Measurements from ENCODE around the gene CDH23. TPM values are rescaled to one million over a fixed set of nuclear protein-coding genes. Genes with fewer than 3 reads are reported as not detected.

CDH23 gene
- total RNA-seq, 2 experiments from 2014 or later, result 4.6 to 5.2 TPM

DNA sequence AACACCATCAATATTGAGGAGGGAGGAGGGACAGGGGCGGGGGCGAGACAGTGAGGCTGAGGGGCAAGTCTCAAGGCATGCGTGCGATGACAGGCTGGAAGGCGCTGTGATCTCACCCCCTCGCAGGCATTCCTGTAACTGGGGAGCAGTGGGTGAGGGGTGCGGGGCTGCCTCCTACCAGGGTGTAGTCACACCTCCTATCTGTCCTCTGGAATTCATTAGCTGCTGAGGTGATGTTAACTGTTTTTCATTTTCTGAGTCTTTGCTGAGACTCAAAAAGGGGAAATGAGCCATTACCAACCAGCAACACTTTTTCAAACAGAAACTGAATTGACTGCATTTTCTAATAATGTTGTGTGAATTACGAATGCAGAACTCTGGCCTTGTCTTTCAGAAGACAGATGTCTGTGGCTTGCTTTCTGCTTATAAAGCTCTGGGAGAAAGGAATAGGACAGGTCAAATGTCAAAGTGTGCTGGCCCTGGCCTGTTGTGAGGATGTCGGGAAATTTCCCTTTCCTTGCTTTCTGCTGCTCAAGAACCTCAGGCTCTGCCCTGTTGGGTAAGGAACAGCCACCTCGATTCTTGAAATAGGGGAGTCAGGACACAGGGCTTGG is 23.7 kb upstream of the CDH23 start:
- Mint-ChIP-seq H3K27ac (no peak overlapping the region), H3K27me3 (peaks cover 21% of the 10 kb centered on the region), H3K4me3 (no peak overlapping the region), H3K4me1 (ENCODE audit: low read depth) (peaks cover 6% of the 10 kb centered on the region), H3K9me3 (no peaks in the 10 kb centered on the region), H3K36me3 (ENCODE audit: low read depth) (no peaks in the 10 kb centered on the region)
- Histone ChIP-seq H3K27ac (ENCODE audit: low read depth in 1 of 2, low read length in 2 of 2) (no peak overlapping the region), H3K36me3 (ENCODE audit: insufficient read depth, low read length) (no peaks in the 10 kb centered on the region), H3K9me3 (ENCODE audit: control insufficient read depth in 1 of 2, insufficient read depth in 1 of 2, low read length in 2 of 2) (no peaks in the 10 kb centered on the region), H3K4me1 (ENCODE audit: insufficient read depth, low read length) (peaks cover 11% of the 10 kb centered on the region), H3K4me3 (ENCODE audit: low read length) (no peak overlapping the region), H3K27me3 (ENCODE audit: control insufficient read depth in 1 of 2, insufficient read depth in 2 of 2, low read length in 2 of 2) (no peaks in the 10 kb centered on the region)
- ATAC-seq (ENCODE audit: poor library complexity), result no peak
- ChIA-PET POLR2A (no interaction called here), CTCF (interaction anchor here (1.5 kb wide), 1 partner anchor 54 kb away, joined by 3 read pairs; the partner anchor contains the start of gene SLC29A3)
- DNase-seq, result no peak
- intact Hi-C loops (cut with DNase I, micrococcal nuclease), result loop anchor here (10.0 kb wide), 2 partner anchors 58 to 982 kb away; partner anchors contain the start of genes DNAJB12 (in 1 of the 2) and SLC29A3 (in 1 of the 2)
- TF ChIP-seq, protein P1, sequence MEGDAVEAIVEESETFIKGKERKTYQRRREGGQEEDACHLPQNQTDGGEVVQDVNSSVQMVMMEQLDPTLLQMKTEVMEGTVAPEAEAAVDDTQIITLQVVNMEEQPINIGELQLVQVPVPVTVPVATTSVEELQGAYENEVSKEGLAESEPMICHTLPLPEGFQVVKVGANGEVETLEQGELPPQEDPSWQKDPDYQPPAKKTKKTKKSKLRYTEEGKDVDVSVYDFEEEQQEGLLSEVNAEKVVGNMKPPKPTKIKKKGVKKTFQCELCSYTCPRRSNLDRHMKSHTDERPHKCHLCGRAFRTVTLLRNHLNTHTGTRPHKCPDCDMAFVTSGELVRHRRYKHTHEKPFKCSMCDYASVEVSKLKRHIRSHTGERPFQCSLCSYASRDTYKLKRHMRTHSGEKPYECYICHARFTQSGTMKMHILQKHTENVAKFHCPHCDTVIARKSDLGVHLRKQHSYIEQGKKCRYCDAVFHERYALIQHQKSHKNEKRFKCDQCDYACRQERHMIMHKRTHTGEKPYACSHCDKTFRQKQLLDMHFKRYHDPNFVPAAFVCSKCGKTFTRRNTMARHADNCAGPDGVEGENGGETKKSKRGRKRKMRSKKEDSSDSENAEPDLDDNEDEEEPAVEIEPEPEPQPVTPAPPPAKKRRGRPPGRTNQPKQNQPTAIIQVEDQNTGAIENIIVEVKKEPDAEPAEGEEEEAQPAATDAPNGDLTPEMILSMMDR (IDR thresholded peaks at IDR 0.05), result no peak

DNA sequence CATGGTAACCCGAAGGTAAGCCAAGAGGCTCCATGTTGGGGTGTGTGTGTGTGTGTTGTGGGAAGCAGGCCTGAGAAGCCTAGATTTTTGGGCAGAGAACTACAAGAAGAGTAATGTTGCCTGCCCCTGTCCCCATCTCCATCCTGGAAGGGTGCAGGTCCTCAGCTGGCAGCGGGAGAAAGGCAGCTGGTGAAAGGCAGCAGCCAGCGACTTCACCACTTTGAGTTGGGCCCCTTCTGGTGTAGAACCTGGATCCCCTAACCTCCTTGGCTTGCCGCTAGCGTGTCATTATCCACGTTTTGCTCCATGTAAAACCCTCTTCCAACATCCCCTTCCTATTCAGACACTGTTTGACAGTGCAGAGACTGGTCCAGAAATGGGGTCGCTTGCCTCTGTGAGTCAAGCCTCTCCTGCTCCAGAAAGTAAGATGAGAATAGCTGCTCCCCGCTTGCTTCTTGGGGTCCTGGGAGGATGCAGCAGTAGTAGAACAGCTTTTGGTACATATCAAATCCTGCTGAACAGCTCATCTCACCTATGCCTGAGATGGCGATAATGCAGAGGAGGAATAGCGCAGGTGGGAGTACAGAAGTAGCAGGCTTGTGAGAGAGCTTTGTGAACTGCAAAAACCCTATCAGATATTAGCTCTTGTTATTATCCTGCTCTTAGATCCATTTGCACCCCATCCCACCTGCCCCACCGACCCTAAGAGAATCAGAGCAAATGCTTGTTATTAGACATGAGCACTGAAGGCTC is 22.1 kb upstream of the CDH23 start:
- H3K27me3 ChIP-seq (ENCODE audit: control insufficient read depth in 1 of 2, insufficient read depth in 2 of 2, low read length in 2 of 2), result no peaks in the 10 kb centered on the region
- intact Hi-C loops (cut with DNase I, micrococcal nuclease), result loop anchor here (2.0 to 10.0 kb wide), 3 partner anchors 50 to 980 kb away; partner anchors contain the start of genes DNAJB12 (in 1 of the 2) and SLC29A3 (in 1 of the 2)
- H3K4me1 ChIP-seq (ENCODE audit: insufficient read depth, low read length), result peaks cover 11% of the 10 kb centered on the region
- no peaks in the 10 kb centered on the region for H3K36me3 ChIP-seq (ENCODE audit: insufficient read depth, low read length)
- Mint-ChIP-seq H3K4me1 (ENCODE audit: low read depth) (peaks cover 6% of the 10 kb centered on the region), H3K9me3 (no peaks in the 10 kb centered on the region), H3K36me3 (ENCODE audit: low read depth) (no peaks in the 10 kb centered on the region), H3K27ac (no peak overlapping the region), H3K4me3 (no peak overlapping the region), H3K27me3 (peaks cover 17% of the 10 kb centered on the region)
- POLR2A ChIA-PET, result no interaction called here
- DNase-seq (no peak), ATAC-seq (ENCODE audit: poor library complexity) (no peak)
- TF ChIP-seq, protein P1 (IDR thresholded peaks at IDR 0.05), result no peak
- H3K27ac ChIP-seq (ENCODE audit: low read depth in 1 of 2, low read length in 2 of 2), result no peak overlapping the region
- CTCF ChIA-PET, result interaction anchor here (2.1 kb wide), 1 partner anchor 10 kb away, joined by 9 read pairs; no protein-coding TSS in a partner anchor
- no peaks in the 10 kb centered on the region for H3K9me3 ChIP-seq (ENCODE audit: control insufficient read depth in 1 of 2, insufficient read depth in 1 of 2, low read length in 2 of 2)
- no peak overlapping the region for H3K4me3 ChIP-seq (ENCODE audit: low read length)

DNA sequence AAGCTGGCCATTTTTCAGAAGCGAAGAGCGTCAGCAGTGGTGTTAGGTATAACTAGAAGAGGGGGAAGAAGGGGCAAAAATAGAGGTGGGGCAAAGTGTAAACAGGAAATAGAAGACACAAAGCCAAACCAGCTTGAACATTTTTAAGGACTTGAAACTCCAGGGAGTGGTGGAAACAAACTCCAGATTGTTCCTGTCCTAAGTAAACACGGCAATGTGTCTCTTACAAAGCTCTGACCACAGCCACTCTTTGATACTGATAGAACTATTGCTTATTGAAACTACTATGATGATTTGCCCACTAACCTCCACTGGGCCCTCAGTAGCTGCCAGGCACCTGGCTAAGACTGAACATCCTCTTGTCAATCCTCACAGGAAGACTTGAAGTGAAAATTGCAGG is 20.8 kb upstream of the CDH23 start:
- no peaks in the 10 kb centered on the region for H3K9me3 Mint-ChIP-seq
- no peak for ATAC-seq (ENCODE audit: poor library complexity)
- ChIA-PET CTCF (interaction anchor here (1.4 to 2.3 kb wide), 3 partner anchors 8 to 61 kb away, joined by 4 to 9 read pairs (median 8); partner anchors contain the start of gene SLC29A3), POLR2A (interaction anchor here (1.9 kb wide), 1 partner anchor 57 kb away, joined by 8 read pairs; the partner anchor contains the start of gene SLC29A3)
- Histone ChIP-seq H3K27ac (ENCODE audit: low read depth in 1 of 2, low read length in 2 of 2) (no peak overlapping the region), H3K27me3 (ENCODE audit: control insufficient read depth in 1 of 2, insufficient read depth in 2 of 2, low read length in 2 of 2) (no peaks in the 10 kb centered on the region), H3K4me1 (ENCODE audit: insufficient read depth, low read length) (peaks cover 11% of the 10 kb centered on the region), H3K9me3 (ENCODE audit: control insufficient read depth in 1 of 2, insufficient read depth in 1 of 2, low read length in 2 of 2) (no peaks in the 10 kb centered on the region), H3K4me3 (ENCODE audit: low read length) (no peak overlapping the region), H3K36me3 (ENCODE audit: insufficient read depth, low read length) (no peaks in the 10 kb centered on the region)
- H3K27ac Mint-ChIP-seq, result no peak overlapping the region
- DNase-seq, result no peak
- no peaks in the 10 kb centered on the region for H3K36me3 Mint-ChIP-seq (ENCODE audit: low read depth)
- H3K4me3 Mint-ChIP-seq, result peak overlapping the region; percentile 56
- intact Hi-C loops (cut with DNase I, micrococcal nuclease), result loop anchor here (2.0 to 10.0 kb wide), 3 partner anchors 51 to 979 kb away; partner anchors contain the start of genes DNAJB12 (in 1 of the 2) and SLC29A3 (in 1 of the 2)
- TF ChIP-seq, protein P1 (IDR thresholded peaks at IDR 0.05), result no peak
- peaks cover 16% of the 10 kb centered on the region for H3K27me3 Mint-ChIP-seq
- H3K4me1 Mint-ChIP-seq (ENCODE audit: low read depth), result peaks cover 6% of the 10 kb centered on the region
